Stimulated activated memory B cell treated with anti-CD40 and anti-IgM and Interleukin-4, amounts not matched to agents 10 μg/mL and 1 μg/mL and 100 μg/mL, for 72 hours (primary cell): Measurements from ENCODE around the gene SPG21.
A peak's percentile ranks its signal among the peaks of the same experiment; 100 is the strongest.

ENCODE experiments used
- ATAC-seq: fragments of 150-1000 bp; cut with Tn5 transposase; 2 replicates; pipeline ENCODE4 v1.10.0; 2021
- H3K27ac Mint-ChIP-seq: one replicate; pipeline ENCODE4 v1.8.0; 2022; ENCODE audit warnings: mild to moderate bottlenecking, mixed read lengths
- H3K27me3 Mint-ChIP-seq: one replicate; pipeline ENCODE4 v1.8.0; 2022; ENCODE audit warnings: mixed read lengths
- H3K36me3 Mint-ChIP-seq: one replicate; pipeline ENCODE4 v1.8.0; 2022; ENCODE audit warnings: mixed read lengths
- H3K4me1 Mint-ChIP-seq: one replicate; pipeline ENCODE4 v1.8.0; 2022; ENCODE audit warnings: mixed read lengths
- H3K4me3 Mint-ChIP-seq: one replicate; pipeline ENCODE4 v1.8.0; 2022; ENCODE audit warnings: mild to moderate bottlenecking, moderate library complexity, mixed read lengths
- H3K9me3 Mint-ChIP-seq: one replicate; pipeline ENCODE4 v1.8.0; 2022; ENCODE audit warnings: mixed read lengths

The SPG21 gene

GRCh38 chr15:65008983-65009382 is 19.3 kb upstream of the SPG21 start:
- H3K27me3 Mint-ChIP-seq = no peaks in the 10 kb centered on the region
- peaks cover 5% of the 10 kb centered on the region for H3K4me1 Mint-ChIP-seq
- H3K4me3 Mint-ChIP-seq = no peak overlapping the region
- peak overlapping the region; percentile 8 for H3K27ac Mint-ChIP-seq
- H3K9me3 Mint-ChIP-seq = peaks cover 4% of the 10 kb centered on the region
- H3K36me3 Mint-ChIP-seq = peaks cover 33% of the 10 kb centered on the region
- ATAC-seq = no peak

GRCh38 chr15:65006876-65007275 is 17.2 kb upstream of the SPG21 start:
- no peak for ATAC-seq
- Mint-ChIP-seq H3K9me3 (no peaks in the 10 kb centered on the region), H3K27me3 (no peaks in the 10 kb centered on the region), H3K27ac (no peak overlapping the region), H3K4me1 (peaks cover 5% of the 10 kb centered on the region), H3K4me3 (no peak overlapping the region), H3K36me3 (peaks cover 18% of the 10 kb centered on the region)

GRCh38 chr15:65004993-65005392 is 15.3 kb upstream of the SPG21 start:
- ATAC-seq = no peak
- Mint-ChIP-seq H3K4me3 (no peak overlapping the region), H3K36me3 (peaks cover 8% of the 10 kb centered on the region), H3K27ac (peak overlapping the region; percentile 30), H3K27me3 (no peaks in the 10 kb centered on the region), H3K9me3 (no peaks in the 10 kb centered on the region), H3K4me1 (peaks cover 5% of the 10 kb centered on the region)

GRCh38 chr15:64997745-64998375 is 8.1 kb upstream of the SPG21 start:
- H3K27me3 Mint-ChIP-seq = no peaks in the 10 kb centered on the region
- peaks cover 3% of the 10 kb centered on the region for H3K4me1 Mint-ChIP-seq
- no peaks in the 10 kb centered on the region for H3K9me3 Mint-ChIP-seq
- H3K4me3 Mint-ChIP-seq = no peak overlapping the region
- no peak for ATAC-seq
- H3K27ac Mint-ChIP-seq = no peak overlapping the region
- H3K36me3 Mint-ChIP-seq = no peaks in the 10 kb centered on the region

- Mint-ChIP-seq H3K9me3 (no peaks in the 10 kb centered on the region), H3K27me3 (no peaks in the 10 kb centered on the region), H3K4me1 (peaks cover 4% of the 10 kb centered on the region), H3K36me3 (no peaks in the 10 kb centered on the region), H3K27ac (no peak overlapping the region), H3K4me3 (no peak overlapping the region)
- no peak for ATAC-seq
These were observed 7.4 kb upstream of the SPG21 start for GRCh38 chr15:64997066-64997465.

GRCh38 chr15:64993290-64993689 is 3.6 kb upstream of the SPG21 start:
- Mint-ChIP-seq H3K4me1 (peaks cover 27% of the 10 kb centered on the region), H3K27me3 (no peaks in the 10 kb centered on the region), H3K9me3 (no peaks in the 10 kb centered on the region), H3K4me3 (no peak overlapping the region), H3K27ac (peak overlapping the region; percentile 65), H3K36me3 (no peaks in the 10 kb centered on the region)
- ATAC-seq = no peak

GRCh38 chr15:64991536-64992135 is 1.9 kb upstream of the SPG21 start:
- no peak for ATAC-seq
- Mint-ChIP-seq H3K9me3 (no peaks in the 10 kb centered on the region), H3K27me3 (no peaks in the 10 kb centered on the region), H3K27ac (peak overlapping the region; percentile 95), H3K36me3 (peaks cover 5% of the 10 kb centered on the region), H3K4me1 (peaks cover 44% of the 10 kb centered on the region), H3K4me3 (no peak overlapping the region)

GRCh38 chr15:64990168-64990470 is 405 bp upstream of the SPG21 start:
- no peak for ATAC-seq
- peaks cover 52% of the 10 kb centered on the region for H3K4me1 Mint-ChIP-seq
- peak overlapping the region; percentile 94 for H3K4me3 Mint-ChIP-seq
- H3K27ac Mint-ChIP-seq = peak overlapping the region; percentile 95
- no peaks in the 10 kb centered on the region for H3K27me3 Mint-ChIP-seq
- no peaks in the 10 kb centered on the region for H3K9me3 Mint-ChIP-seq
- H3K36me3 Mint-ChIP-seq = peaks cover 5% of the 10 kb centered on the region

- no peak for ATAC-seq
- no peaks in the 10 kb centered on the region for H3K9me3 Mint-ChIP-seq
- no peak overlapping the region for H3K27ac Mint-ChIP-seq
- no peaks in the 10 kb centered on the region for H3K27me3 Mint-ChIP-seq
- no peak overlapping the region for H3K4me3 Mint-ChIP-seq
- peaks cover 5% of the 10 kb centered on the region for H3K36me3 Mint-ChIP-seq
- peaks cover 61% of the 10 kb centered on the region for H3K4me1 Mint-ChIP-seq
These were observed 2.6 kb downstream of the SPG21 start for GRCh38 chr15:64987136-64987535.

- peak overlapping the region; percentile 24 for H3K27ac Mint-ChIP-seq
- H3K36me3 Mint-ChIP-seq = peaks cover 6% of the 10 kb centered on the region
These were observed 4.2 kb downstream of the SPG21 start for GRCh38 chr15:64985366-64986033.

GRCh38 chr15:64982472-64982871 is 7.2 kb downstream of the SPG21 start:
- Mint-ChIP-seq H3K36me3 (peaks cover 25% of the 10 kb centered on the region), H3K9me3 (no peaks in the 10 kb centered on the region), H3K4me3 (no peak overlapping the region), H3K27me3 (no peaks in the 10 kb centered on the region), H3K27ac (no peak overlapping the region), H3K4me1 (peaks cover 31% of the 10 kb centered on the region)
- no peak for ATAC-seq

More at GRCh38 chr15:64985366-64986033, 4.2 kb downstream of the SPG21 start:
- Mint-ChIP-seq H3K27me3 (no peaks in the 10 kb centered on the region), H3K4me1 (peaks cover 56% of the 10 kb centered on the region), H3K4me3 (no peak overlapping the region), H3K9me3 (no peaks in the 10 kb centered on the region)
- ATAC-seq = no peak

- Mint-ChIP-seq H3K4me1 (peaks cover 25% of the 10 kb centered on the region), H3K9me3 (no peaks in the 10 kb centered on the region), H3K4me3 (no peak overlapping the region), H3K27me3 (no peaks in the 10 kb centered on the region), H3K36me3 (peaks cover 22% of the 10 kb centered on the region), H3K27ac (no peak overlapping the region)
- no peak for ATAC-seq
These were observed 7.8 kb downstream of the SPG21 start for GRCh38 chr15:64981812-64982431.

GRCh38 chr15:64979252-64979710 is 10.4 kb downstream of the SPG21 start:
- ATAC-seq = no peak
- no peaks in the 10 kb centered on the region for H3K9me3 Mint-ChIP-seq
- H3K27me3 Mint-ChIP-seq = no peaks in the 10 kb centered on the region
- H3K36me3 Mint-ChIP-seq = peaks cover 25% of the 10 kb centered on the region
- H3K4me3 Mint-ChIP-seq = no peak overlapping the region
- H3K4me1 Mint-ChIP-seq = peaks cover 6% of the 10 kb centered on the region
- H3K27ac Mint-ChIP-seq = no peak overlapping the region

- peaks cover 32% of the 10 kb centered on the region for H3K36me3 Mint-ChIP-seq
- H3K27me3 Mint-ChIP-seq = no peaks in the 10 kb centered on the region
- no peak overlapping the region for H3K4me3 Mint-ChIP-seq
- no peak overlapping the region for H3K27ac Mint-ChIP-seq
- no peak for ATAC-seq
- no peaks in the 10 kb centered on the region for H3K9me3 Mint-ChIP-seq
- H3K4me1 Mint-ChIP-seq = no peaks in the 10 kb centered on the region
These were observed 14.3 kb downstream of the SPG21 start for GRCh38 chr15:64975390-64975789.

GRCh38 chr15:64970698-64971097 is 19.0 kb downstream of the SPG21 start:
- Mint-ChIP-seq H3K27ac (no peak overlapping the region), H3K9me3 (no peaks in the 10 kb centered on the region), H3K36me3 (peaks cover 31% of the 10 kb centered on the region), H3K27me3 (no peaks in the 10 kb centered on the region), H3K4me3 (no peak overlapping the region), H3K4me1 (no peaks in the 10 kb centered on the region)
- ATAC-seq = no peak
